Measurements from ENCODE around the gene GRN. TPM values are rescaled to one million over a fixed set of nuclear protein-coding genes. Genes with fewer than 3 reads are reported as not detected.
A peak's percentile ranks its signal among the peaks of the same experiment; 100 is the strongest.

The GRN gene
- total RNA-seq, 1 donor: 382 TPM

DNA sequence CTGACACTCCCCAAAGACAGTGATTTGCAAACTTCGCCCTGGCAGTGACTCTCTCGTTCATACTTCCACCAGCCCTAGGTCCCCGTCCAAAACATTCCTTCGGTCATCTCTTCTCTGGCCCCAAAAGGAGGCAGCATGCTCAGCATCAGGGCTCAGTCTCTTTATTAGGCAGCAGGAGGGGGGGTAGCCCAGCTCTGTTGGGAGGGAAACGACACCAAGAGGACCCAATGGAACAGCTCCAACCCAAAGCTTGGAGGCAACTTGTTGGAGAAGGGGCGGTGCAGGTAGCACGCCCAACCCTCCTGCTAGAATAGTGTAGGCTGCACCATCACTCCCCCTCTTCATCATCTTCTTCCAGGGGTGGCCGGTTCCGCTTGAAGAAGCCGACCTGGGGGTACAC is 26.9 kb downstream of the GRN start:
- H3K4me1 ChIP-seq (ENCODE audit: insufficient read depth, low read length): no peaks in the 10 kb centered on the region
- H3K9me3 ChIP-seq (ENCODE audit: low read depth, low read length): no peaks in the 10 kb centered on the region
- no peaks in the 10 kb centered on the region for H4K20me1 ChIP-seq (ENCODE audit: insufficient read depth, low read length)
- TF ChIP-seq, protein P1, sequence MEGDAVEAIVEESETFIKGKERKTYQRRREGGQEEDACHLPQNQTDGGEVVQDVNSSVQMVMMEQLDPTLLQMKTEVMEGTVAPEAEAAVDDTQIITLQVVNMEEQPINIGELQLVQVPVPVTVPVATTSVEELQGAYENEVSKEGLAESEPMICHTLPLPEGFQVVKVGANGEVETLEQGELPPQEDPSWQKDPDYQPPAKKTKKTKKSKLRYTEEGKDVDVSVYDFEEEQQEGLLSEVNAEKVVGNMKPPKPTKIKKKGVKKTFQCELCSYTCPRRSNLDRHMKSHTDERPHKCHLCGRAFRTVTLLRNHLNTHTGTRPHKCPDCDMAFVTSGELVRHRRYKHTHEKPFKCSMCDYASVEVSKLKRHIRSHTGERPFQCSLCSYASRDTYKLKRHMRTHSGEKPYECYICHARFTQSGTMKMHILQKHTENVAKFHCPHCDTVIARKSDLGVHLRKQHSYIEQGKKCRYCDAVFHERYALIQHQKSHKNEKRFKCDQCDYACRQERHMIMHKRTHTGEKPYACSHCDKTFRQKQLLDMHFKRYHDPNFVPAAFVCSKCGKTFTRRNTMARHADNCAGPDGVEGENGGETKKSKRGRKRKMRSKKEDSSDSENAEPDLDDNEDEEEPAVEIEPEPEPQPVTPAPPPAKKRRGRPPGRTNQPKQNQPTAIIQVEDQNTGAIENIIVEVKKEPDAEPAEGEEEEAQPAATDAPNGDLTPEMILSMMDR (IDR thresholded peaks at IDR 0.05; ENCODE audit: extremely low read depth, low read depth, low read length): no peak
- no peaks in the 10 kb centered on the region for H3K36me3 ChIP-seq (ENCODE audit: insufficient read depth, low read length)
- no peaks in the 10 kb centered on the region for H3K79me2 ChIP-seq (ENCODE audit: insufficient read depth, low read length)
- H3K4me2 ChIP-seq (ENCODE audit: insufficient read depth, low read length): no peak overlapping the region
- no peak overlapping the region for H2AFZ ChIP-seq (ENCODE audit: low read length)
- H3K27ac ChIP-seq (ENCODE audit: low read depth, low read length): no peak overlapping the region
- peaks cover 11% of the 10 kb centered on the region for H3K27me3 ChIP-seq (ENCODE audit: insufficient read depth, low read length)
- DNase-seq (ENCODE audit: insufficient read length, low spot score, missing footprints): no peak
- H3K4me3 ChIP-seq (ENCODE audit: insufficient read depth, low read length): no peak overlapping the region

- H4K20me1 ChIP-seq (ENCODE audit: insufficient read depth, low read length): no peaks in the 10 kb centered on the region
Measured at GRCh38 chr17:44374306-44375195, 29.4 kb downstream of the GRN start.

GRCh38 chr17:44375196-44376017 is 30.3 kb downstream of the GRN start:
- Histone ChIP-seq H3K4me1 (ENCODE audit: insufficient read depth, low read length) (no peaks in the 10 kb centered on the region), H4K20me1 (ENCODE audit: insufficient read depth, low read length) (no peaks in the 10 kb centered on the region), H2AFZ (ENCODE audit: low read length) (no peak overlapping the region), H3K79me2 (ENCODE audit: insufficient read depth, low read length) (no peaks in the 10 kb centered on the region), H3K36me3 (ENCODE audit: insufficient read depth, low read length) (no peaks in the 10 kb centered on the region), H3K27ac (ENCODE audit: low read depth, low read length) (no peak overlapping the region), H3K4me3 (ENCODE audit: insufficient read depth, low read length) (no peak overlapping the region), H3K27me3 (ENCODE audit: insufficient read depth, low read length) (peaks cover 13% of the 10 kb centered on the region), H3K4me2 (ENCODE audit: insufficient read depth, low read length) (no peak overlapping the region), H3K9me3 (ENCODE audit: low read depth, low read length) (no peaks in the 10 kb centered on the region)
- TF ChIP-seq, protein P1 (IDR thresholded peaks at IDR 0.05; ENCODE audit: extremely low read depth, low read depth, low read length): no peak
- DNase-seq (ENCODE audit: insufficient read length, low spot score, missing footprints): peak; percentile 79

More at GRCh38 chr17:44374306-44375195, 29.4 kb downstream of the GRN start:
- H3K4me1 ChIP-seq (ENCODE audit: insufficient read depth, low read length): no peaks in the 10 kb centered on the region
- TF ChIP-seq, protein P1 (IDR thresholded peaks at IDR 0.05; ENCODE audit: extremely low read depth, low read depth, low read length): no peak
- H3K4me2 ChIP-seq (ENCODE audit: insufficient read depth, low read length): no peak overlapping the region
- H3K27ac ChIP-seq (ENCODE audit: low read depth, low read length): no peak overlapping the region
- no peaks in the 10 kb centered on the region for H3K9me3 ChIP-seq (ENCODE audit: low read depth, low read length)
- H3K36me3 ChIP-seq (ENCODE audit: insufficient read depth, low read length): no peaks in the 10 kb centered on the region
- no peaks in the 10 kb centered on the region for H3K79me2 ChIP-seq (ENCODE audit: insufficient read depth, low read length)
- H2AFZ ChIP-seq (ENCODE audit: low read length): no peak overlapping the region
- peaks cover 13% of the 10 kb centered on the region for H3K27me3 ChIP-seq (ENCODE audit: insufficient read depth, low read length)
- peak; percentile 89 for DNase-seq (ENCODE audit: insufficient read length, low spot score, missing footprints)
- H3K4me3 ChIP-seq (ENCODE audit: insufficient read depth, low read length): no peak overlapping the region

DNA sequence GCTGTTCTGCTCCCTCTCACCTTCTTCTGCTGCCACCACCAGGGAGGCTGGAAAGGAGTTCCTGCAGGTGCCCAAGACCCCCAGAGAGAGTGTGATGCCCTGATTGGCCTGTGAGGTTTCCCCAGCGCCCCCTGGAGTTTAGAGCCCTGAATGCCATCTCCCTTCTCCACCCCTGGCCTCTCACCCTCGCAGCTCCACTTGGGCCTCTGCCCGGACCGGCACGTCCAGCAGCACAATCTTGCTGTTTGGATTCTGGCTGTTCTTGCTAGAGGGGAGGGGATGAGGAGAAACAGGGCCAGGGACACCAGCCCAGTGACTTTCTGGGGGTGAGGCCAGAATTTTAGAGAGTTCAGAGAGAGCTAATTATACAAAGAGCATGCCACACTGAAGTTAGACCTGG is 31.0 kb downstream of the GRN start:
- Histone ChIP-seq H3K4me3 (ENCODE audit: insufficient read depth, low read length) (no peak overlapping the region), H3K4me1 (ENCODE audit: insufficient read depth, low read length) (no peaks in the 10 kb centered on the region), H3K36me3 (ENCODE audit: insufficient read depth, low read length) (no peaks in the 10 kb centered on the region), H4K20me1 (ENCODE audit: insufficient read depth, low read length) (no peaks in the 10 kb centered on the region), H2AFZ (ENCODE audit: low read length) (no peak overlapping the region), H3K27ac (ENCODE audit: low read depth, low read length) (no peak overlapping the region), H3K9me3 (ENCODE audit: low read depth, low read length) (no peaks in the 10 kb centered on the region), H3K79me2 (ENCODE audit: insufficient read depth, low read length) (no peaks in the 10 kb centered on the region), H3K4me2 (ENCODE audit: insufficient read depth, low read length) (no peak overlapping the region), H3K27me3 (ENCODE audit: insufficient read depth, low read length) (peaks cover 7% of the 10 kb centered on the region)
- TF ChIP-seq, protein P1 (IDR thresholded peaks at IDR 0.05; ENCODE audit: extremely low read depth, low read depth, low read length): peak; percentile 47
- DNase-seq (ENCODE audit: insufficient read length, low spot score, missing footprints): peak; percentile 96
